ENCODE results near the gene ATXN1.

The ATXN1 gene

DNA sequence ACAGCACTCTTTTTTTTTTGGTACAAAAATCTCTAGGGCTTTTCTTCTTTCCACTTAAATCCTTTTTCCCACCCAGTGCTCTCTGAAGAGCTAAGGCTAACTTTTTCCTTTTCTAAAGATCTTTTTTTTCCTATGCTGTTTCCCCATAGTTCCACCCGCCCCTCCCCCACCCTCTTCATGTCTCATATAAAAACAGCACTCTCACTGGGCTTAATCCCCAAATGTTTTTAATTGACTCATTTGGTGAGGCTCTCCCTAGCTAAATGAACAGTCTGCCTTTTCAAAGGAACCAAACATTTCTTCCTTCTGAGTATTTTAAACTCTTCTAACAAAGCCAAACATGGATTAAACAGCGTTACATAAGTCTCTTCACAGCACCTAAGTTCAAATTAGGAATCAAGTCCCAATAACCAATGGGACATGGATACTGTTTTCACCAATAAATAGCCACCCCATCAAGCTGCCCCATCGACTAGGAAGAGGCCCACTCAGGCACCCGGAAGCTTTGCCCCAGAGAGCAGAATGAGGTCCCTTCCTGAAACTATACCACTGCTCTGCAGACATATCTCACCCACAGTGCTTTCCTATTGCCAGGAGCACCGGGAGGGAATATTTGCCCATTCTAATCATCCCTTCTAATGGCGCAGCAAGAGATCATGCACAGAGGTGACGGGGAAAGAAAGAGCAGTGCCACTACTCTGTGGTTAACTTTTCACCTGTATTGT is 63.7 kb downstream of the ATXN1 start:
- TF ChIP-seq, protein P1, sequence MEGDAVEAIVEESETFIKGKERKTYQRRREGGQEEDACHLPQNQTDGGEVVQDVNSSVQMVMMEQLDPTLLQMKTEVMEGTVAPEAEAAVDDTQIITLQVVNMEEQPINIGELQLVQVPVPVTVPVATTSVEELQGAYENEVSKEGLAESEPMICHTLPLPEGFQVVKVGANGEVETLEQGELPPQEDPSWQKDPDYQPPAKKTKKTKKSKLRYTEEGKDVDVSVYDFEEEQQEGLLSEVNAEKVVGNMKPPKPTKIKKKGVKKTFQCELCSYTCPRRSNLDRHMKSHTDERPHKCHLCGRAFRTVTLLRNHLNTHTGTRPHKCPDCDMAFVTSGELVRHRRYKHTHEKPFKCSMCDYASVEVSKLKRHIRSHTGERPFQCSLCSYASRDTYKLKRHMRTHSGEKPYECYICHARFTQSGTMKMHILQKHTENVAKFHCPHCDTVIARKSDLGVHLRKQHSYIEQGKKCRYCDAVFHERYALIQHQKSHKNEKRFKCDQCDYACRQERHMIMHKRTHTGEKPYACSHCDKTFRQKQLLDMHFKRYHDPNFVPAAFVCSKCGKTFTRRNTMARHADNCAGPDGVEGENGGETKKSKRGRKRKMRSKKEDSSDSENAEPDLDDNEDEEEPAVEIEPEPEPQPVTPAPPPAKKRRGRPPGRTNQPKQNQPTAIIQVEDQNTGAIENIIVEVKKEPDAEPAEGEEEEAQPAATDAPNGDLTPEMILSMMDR (IDR thresholded peaks at IDR 0.05; ENCODE audit: borderline replicate concordance, insufficient read depth, low read depth, low read length) = no peak
- no peak overlapping the region for H3K4me3 ChIP-seq (ENCODE audit: low read depth, low read length)

- TF ChIP-seq, protein P1 (IDR thresholded peaks at IDR 0.05; ENCODE audit: borderline replicate concordance, insufficient read depth, low read depth, low read length) = no peak
- H3K4me3 ChIP-seq (ENCODE audit: low read depth, low read length) = no peak overlapping the region
Observed at GRCh38 chr6:16696496-16696895, 64.8 kb downstream of the ATXN1 start.

GRCh38 chr6:16694781-16695578 is 66.3 kb downstream of the ATXN1 start:
- TF ChIP-seq, protein P1 (IDR thresholded peaks at IDR 0.05; ENCODE audit: borderline replicate concordance, insufficient read depth, low read depth, low read length) = no peak
- H3K4me3 ChIP-seq (ENCODE audit: low read depth, low read length) = no peak overlapping the region

DNA sequence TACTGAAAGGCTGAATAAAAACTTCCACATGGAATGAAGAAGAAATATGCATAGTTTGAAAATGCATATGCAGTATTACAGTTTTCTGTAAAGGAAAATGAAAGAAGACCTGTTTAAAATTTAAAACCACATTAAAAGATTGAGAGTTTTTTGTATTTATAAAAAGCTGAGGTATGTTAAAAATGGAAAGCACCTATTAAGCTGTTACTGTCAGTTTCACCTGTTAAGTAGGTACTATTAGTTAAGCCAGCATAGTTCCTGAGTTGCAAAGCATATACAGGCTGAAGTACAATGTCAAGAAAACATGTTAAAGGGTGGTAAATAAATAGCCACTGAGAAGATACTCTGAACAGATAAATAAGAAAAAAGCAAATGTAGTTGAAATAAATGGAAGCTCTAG is 69.9 kb downstream of the ATXN1 start:
- no peak overlapping the region for H3K4me3 ChIP-seq (ENCODE audit: low read depth, low read length)
- TF ChIP-seq, protein P1 (IDR thresholded peaks at IDR 0.05; ENCODE audit: borderline replicate concordance, insufficient read depth, low read depth, low read length) = no peak

- H3K4me3 ChIP-seq (ENCODE audit: low read depth, low read length) = no peak overlapping the region
- TF ChIP-seq, protein P1 (IDR thresholded peaks at IDR 0.05; ENCODE audit: borderline replicate concordance, insufficient read depth, low read depth, low read length) = no peak
Observed at GRCh38 chr6:16690608-16691142, 70.6 kb downstream of the ATXN1 start.

DNA sequence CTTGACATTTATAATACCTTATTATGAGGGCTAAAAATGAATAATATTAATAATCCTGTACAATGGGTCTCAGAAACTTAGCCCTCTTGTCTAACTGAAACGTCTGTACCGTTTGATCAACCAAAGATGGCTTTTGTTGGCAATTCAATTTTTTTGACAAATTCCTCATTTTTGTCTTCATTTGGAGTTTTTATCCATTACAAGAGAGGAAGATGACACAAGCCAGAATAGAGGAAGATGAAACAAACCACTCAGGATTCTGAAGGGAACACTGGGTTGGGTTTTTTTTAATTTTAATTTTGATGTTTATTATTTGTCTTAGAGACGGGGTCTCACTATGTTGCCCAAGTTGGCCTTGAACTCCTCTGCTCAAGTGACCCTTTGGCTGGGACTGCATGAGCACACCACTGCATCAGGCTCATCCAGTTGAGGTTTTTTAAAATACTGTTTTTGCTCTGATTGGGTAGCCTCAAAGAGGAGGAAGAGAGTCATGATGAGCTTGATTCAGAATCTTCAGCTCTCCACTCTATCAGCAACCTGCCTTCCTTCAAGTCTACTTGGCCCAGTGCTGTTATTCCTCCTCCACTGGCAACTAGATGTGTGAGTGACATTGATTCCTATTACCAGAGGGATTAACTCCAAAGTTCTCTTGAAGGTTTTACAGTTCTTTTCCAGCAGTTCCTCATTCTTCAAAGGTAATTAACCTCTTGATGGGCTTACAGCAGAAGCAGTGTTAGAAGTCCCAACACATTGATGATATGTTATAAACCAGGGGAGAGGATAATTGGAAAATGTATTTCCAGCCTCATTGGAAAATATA is 71.3 kb downstream of the ATXN1 start:
- no peak overlapping the region for H3K4me3 ChIP-seq (ENCODE audit: low read depth, low read length)
- TF ChIP-seq, protein P1 (IDR thresholded peaks at IDR 0.05; ENCODE audit: borderline replicate concordance, insufficient read depth, low read depth, low read length) = no peak

Measured in GM12875 (cell line).